ENCODE data around the gene SPNS3.

DNA sequence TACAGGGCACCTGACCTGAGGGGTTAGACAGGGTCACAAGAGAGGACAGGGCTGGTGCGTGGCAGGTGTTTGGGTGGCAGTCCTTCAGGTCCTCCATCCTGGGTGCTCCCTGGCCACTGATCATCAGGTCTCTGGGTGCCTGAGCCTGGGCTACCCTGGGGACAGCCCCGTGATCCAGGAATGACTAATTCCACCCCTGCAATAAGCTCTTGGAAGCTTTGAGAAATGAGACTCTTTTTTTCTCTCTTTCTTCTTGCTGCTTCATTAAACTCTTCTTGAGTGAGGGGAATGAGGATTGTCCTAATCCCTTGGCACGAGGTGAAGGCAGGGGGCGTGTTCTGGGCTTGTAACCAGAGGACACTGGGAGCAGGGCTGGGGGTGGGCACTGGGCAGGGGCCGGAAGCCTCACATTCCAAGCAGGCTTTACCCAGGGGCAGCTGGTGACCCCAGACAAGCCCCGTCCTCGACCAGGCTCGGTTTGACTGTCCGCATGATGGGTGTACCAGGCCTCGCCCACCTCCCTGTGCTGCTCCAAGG lies 43.6 kb downstream of the SPNS3 start:
- TF ChIP-seq ZNF274 (IDR thresholded peaks at IDR 0.05; ENCODE audit: borderline replicate concordance, extremely low read depth, low read length) (no peak), TAF1 (IDR thresholded peaks at IDR 0.05; ENCODE audit: low read depth, low read length) (no peak), JUND (IDR thresholded peaks at IDR 0.05; ENCODE audit: low read length) (no peak), BRCA1 (IDR thresholded peaks at IDR 0.05; ENCODE audit: low read depth, low read length) (no peak), TAF7 (optimal IDR thresholded peaks at IDR 0.05; ENCODE audit: borderline replicate concordance, low read depth, low read length) (no peak), CBX8 (IDR thresholded peaks at IDR 0.05; ENCODE audit: borderline replicate concordance, low read depth, low read length) (no peak), POLR2A (IDR thresholded peaks at IDR 0.05; ENCODE audit: control extremely low read depth in 1 of 2, low read depth in 2 of 2, low read length in 2 of 2) (no peak), FOSL1 (IDR thresholded peaks at IDR 0.05; ENCODE audit: insufficient read depth, low read depth, low read length) (no peak), SIX5 (IDR thresholded peaks at IDR 0.05; ENCODE audit: low read depth, low read length) (no peak), JUN (IDR thresholded peaks at IDR 0.05; ENCODE audit: low read depth, low read length) (no peak)
- TF ChIP-seq, protein P1, sequence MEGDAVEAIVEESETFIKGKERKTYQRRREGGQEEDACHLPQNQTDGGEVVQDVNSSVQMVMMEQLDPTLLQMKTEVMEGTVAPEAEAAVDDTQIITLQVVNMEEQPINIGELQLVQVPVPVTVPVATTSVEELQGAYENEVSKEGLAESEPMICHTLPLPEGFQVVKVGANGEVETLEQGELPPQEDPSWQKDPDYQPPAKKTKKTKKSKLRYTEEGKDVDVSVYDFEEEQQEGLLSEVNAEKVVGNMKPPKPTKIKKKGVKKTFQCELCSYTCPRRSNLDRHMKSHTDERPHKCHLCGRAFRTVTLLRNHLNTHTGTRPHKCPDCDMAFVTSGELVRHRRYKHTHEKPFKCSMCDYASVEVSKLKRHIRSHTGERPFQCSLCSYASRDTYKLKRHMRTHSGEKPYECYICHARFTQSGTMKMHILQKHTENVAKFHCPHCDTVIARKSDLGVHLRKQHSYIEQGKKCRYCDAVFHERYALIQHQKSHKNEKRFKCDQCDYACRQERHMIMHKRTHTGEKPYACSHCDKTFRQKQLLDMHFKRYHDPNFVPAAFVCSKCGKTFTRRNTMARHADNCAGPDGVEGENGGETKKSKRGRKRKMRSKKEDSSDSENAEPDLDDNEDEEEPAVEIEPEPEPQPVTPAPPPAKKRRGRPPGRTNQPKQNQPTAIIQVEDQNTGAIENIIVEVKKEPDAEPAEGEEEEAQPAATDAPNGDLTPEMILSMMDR (IDR thresholded peaks at IDR 0.05; ENCODE audit: control extremely low read depth in 1 of 3, insufficient read depth in 1 of 3, low read depth in 1 of 3, low read length in 3 of 3) = no peak
